Stimulated activated CD4-positive, alpha-beta T cell treated with anti-CD3 and anti-CD28 coated beads, Interleukin-1b, Interleukin-23, amount 100 ng/mL, for 1 hour (primary cell): ENCODE data around the gene ART3.

Experiments
- DNase-seq, 2 donors: peaks; one replicate each; pipeline ENCODE4 v3.0.0-alpha.2; 2020; ENCODE audit warnings: low read depth in 2 of 2

Gene ART3

GRCh38 chr4:76147454-76148141 lies 73.1 kb downstream of the ART3 start:
- peak in 1 of 2 donors; percentile 3 for DNase-seq

DNA sequence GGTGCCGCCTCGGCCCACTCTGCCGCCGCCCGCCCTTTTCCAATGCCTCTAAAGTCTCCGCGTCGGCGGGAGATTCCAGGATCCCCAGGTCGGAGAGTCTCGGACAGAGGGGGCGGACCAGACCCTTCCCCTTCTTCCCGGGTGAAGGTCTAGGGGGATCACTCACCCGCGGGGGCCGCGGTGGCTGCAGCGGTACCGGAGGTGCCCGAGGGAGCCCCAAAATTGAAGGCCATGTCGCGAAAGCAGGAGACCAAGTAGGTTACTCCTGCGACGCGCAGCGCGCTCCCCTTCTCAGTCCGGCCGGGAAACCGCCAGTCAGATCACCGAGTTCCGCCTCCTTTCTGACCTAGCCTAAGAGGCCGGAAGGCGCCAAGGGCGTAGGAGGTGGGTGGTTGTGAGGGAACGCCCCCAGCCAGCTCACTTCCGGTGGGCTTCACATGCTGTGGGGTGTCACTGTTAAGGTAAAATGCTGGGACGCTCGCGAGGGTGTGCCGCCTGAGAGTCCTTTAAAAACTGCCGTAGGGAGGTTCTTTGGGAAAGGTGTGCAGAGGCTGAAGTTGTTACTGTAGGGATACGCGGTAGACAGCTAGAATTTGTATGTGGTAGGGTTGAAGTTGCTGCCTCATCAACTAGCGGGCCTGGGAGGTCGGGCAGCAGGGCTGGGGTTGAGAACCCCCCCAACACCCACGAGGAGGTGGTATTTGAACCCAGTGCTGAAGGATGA lies 73.8 kb downstream of the ART3 start, which contains the start of gene NUP54:
Gene NUP54, minus strand, starts transcription at position 256 of the 724 bp plus-strand sequence. Its CDS starts 23 bp downstream, at position 233.
- peak; percentile 80 to 94 for DNase-seq

DNA sequence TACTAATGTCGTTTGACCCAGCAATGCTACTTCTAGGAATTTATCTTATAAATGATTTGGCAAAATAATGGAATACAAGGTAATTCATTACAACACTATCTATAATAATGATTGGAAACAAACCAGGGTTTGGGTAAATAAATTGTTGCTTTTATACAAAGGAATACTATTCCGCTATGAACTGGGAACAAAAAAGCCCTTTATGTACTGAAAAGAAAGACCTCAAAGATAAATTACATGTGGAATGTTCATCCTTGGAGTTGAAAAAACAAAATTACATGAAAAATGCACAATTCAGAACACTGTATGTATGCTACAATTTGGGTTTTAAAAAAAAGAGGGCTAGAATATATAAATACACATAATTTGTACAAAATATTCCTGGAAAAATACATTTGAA lies 78.8 kb downstream of the ART3 start:
- DNase-seq = no peak

- no peak for DNase-seq
These were observed 81.5 kb downstream of the ART3 start for GRCh38 chr4:76155979-76156378.

GRCh38 chr4:76156635-76157034 lies 82.1 kb downstream of the ART3 start:
- DNase-seq = no peak

DNA sequence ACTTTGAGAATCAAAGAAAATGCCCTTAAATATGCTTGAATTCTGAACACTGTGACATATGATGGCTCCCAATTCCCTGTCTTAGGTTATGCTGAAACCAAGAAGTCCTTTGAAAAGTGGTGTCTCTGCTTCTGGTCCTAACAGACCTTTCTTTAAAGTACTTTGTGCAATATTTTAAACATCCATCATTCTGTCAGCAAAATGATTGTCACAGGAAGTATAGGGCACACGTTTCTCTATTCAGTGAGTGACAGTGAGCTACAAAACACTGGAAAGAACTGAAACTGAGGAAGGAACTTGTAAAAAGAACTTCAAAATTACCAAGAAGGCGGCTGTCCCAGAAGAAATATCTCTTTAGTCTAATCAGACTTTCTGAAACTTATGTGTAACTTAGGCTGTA lies 85.8 kb downstream of the ART3 start:
- no peak for DNase-seq
